Amniotic epithelial cell (primary cell): ENCODE results near the gene GSX2.

Experiments used
- DNase-seq: peaks from one replicate; pipeline ENCODE4 v3.0.0-alpha.2; 2010; ENCODE audit warnings: low read depth

The GSX2 gene

GRCh38 chr4:54077812-54078211 is 22.2 kb upstream of the GSX2 start:
- DNase-seq: peak; percentile 28

GRCh38 chr4:54082168-54082567 is 17.8 kb upstream of the GSX2 start:
- peak; percentile 99 for DNase-seq

GRCh38 chr4:54085284-54085683 is 14.7 kb upstream of the GSX2 start:
- peak; percentile 85 for DNase-seq

GRCh38 chr4:54089875-54090274 is 10.1 kb upstream of the GSX2 start:
- DNase-seq: no peak

GRCh38 chr4:54090404-54090803 is 9.6 kb upstream of the GSX2 start:
- no peak for DNase-seq

- DNase-seq: no peak
Measured at GRCh38 chr4:54090804-54091623, 8.9 kb upstream of the GSX2 start.

- peak; percentile 54 for DNase-seq
Measured at GRCh38 chr4:54091637-54092404, 8.1 kb upstream of the GSX2 start.

- DNase-seq: no peak
Measured at GRCh38 chr4:54092405-54093323, 7.3 kb upstream of the GSX2 start.

- no peak for DNase-seq
Measured at GRCh38 chr4:54093324-54094240, 6.4 kb upstream of the GSX2 start.

GRCh38 chr4:54094451-54094850 is 5.5 kb upstream of the GSX2 start:
- DNase-seq: no peak

- DNase-seq: no peak
Measured at GRCh38 chr4:54095110-54095825, 4.7 kb upstream of the GSX2 start.

- DNase-seq: no peak
Measured at GRCh38 chr4:54096295-54096962, 3.5 kb upstream of the GSX2 start.

- no peak for DNase-seq
Measured at GRCh38 chr4:54097152-54097551, 2.8 kb upstream of the GSX2 start.

- no peak for DNase-seq
Measured at GRCh38 chr4:54098375-54098774, 1.6 kb upstream of the GSX2 start.

- DNase-seq: no peak
Measured at GRCh38 chr4:54099287-54099747, 646 bp upstream of the GSX2 start.

- no peak for DNase-seq
Measured at GRCh38 chr4:54100595-54101189, 729 bp downstream of the GSX2 start.

- DNase-seq: no peak
Measured at GRCh38 chr4:54101190-54102041, 1.5 kb downstream of the GSX2 start.

GRCh38 chr4:54102531-54103106 is 2.7 kb downstream of the GSX2 start:
- no peak for DNase-seq
